NT2/D1 (cell line): ENCODE measurements around the gene PLXDC2.

Source experiments
- SUZ12 ChIP-seq: IDR thresholded peaks from 2 replicates; pipeline ENCODE4 v1.6.1; 2011; ENCODE audit not compliant: insufficient read length, insufficient read depth; ENCODE audit errors: extremely low read depth
- YY1 ChIP-seq: IDR thresholded peaks from 2 replicates; pipeline ENCODE4 v1.6.1; 2011; ENCODE audit not compliant: insufficient read length, insufficient read depth

DNA sequence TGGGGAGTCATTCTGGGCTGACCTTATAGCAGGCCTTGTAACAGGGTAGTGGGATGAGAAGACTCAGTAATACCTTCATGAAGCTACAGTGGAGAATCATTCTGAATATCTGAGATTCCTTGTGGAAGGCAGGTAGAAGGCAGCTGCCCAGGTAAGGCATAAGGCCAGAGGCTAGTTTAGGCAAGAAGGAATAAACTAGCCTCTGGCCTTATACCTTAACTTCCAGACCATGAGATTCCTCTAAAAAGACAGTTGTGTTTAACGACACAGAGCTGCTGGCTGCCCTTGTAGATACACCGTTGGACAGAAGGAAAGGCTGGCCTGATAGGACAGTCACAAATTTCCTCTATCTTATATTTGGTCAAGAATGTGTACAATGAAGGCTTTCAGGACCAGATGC, 268.2 kb downstream of the PLXDC2 start:
- TF ChIP-seq YY1 (no peak), SUZ12 (no peak)
